Endothelial cell of umbilical vein (primary cell): Measurements from ENCODE around the gene STT3B. TPM values are rescaled to one million over a fixed set of nuclear protein-coding genes. Genes with fewer than 3 reads are reported as not detected.

Experiments used
- BruUV-seq: library from RNA; stranded (reverse); fragments of 400-500 nt; replicated peaks from 2 replicates; lab custom pipeline; 2021; lab: Mats Ljungman, UMichigan
- CTCF ChIA-PET: fragments of 300-600, 350-600 bp; sonication (Branson Sonifier 250); formaldehyde crosslinking; loops from one replicate; lab custom pipeline; 2021; ENCODE audit warnings: antibody characterized with exemption, inconsistent platforms; lab: Charles Lee
- POLR2A ChIA-PET: fragments of 300-600, 350-600 bp; sonication (Branson Sonifier 250); formaldehyde crosslinking; loops from one replicate; lab custom pipeline; 2021; ENCODE audit warnings: antibody characterized with exemption, inconsistent platforms; lab: Charles Lee
- DNase-seq: peaks from one replicate; pipeline ENCODE4 v3.0.0-alpha.2; 2011; ENCODE audit warnings: low read depth, low spot score
- FAIRE-seq: peaks from 2 replicates; lab custom pipeline; 2011; peaks lifted over from hg19 to GRCh38; lab: Jason Lieb, UNC
- H2AFZ ChIP-seq: 2 replicates; pipeline ENCODE4 v1.6.0; 2012; ENCODE audit warnings: low read depth, low read length, control low read depth, inconsistent platforms
- H3K27ac ChIP-seq: 2 replicates; pipeline ENCODE4 v1.5.1; 2011; ENCODE audit warnings: low read depth, mild to moderate bottlenecking, control low read depth, low read length, moderate library complexity; ENCODE audit not compliant: insufficient read depth
- H3K27me3 ChIP-seq, 2 experiments: 2 replicates each; pipeline versions ENCODE4 v1.6.0 to v1.6.1; 2011; ENCODE audit warnings: low read length in 2 of 2, mixed read lengths in 1 of 2; ENCODE audit not compliant: control insufficient read depth in 2 of 2, insufficient read depth in 2 of 2
- H3K36me3 ChIP-seq, 2 experiments: 2 replicates in 1 of 2; 3 replicates in 1 of 2; pipeline ENCODE4 v1.5.1; 2011; ENCODE audit warnings: low read length in 2 of 2, mild to moderate bottlenecking in 1 of 2, moderate library complexity in 1 of 2; ENCODE audit not compliant: control insufficient read depth in 2 of 2, insufficient read depth in 2 of 2; ENCODE audit errors: extremely low read depth in 1 of 2
- H3K4me1 ChIP-seq: 3 replicates; pipeline ENCODE4 v1.5.1; 2011; ENCODE audit warnings: mild to moderate bottlenecking, low read length; ENCODE audit not compliant: control insufficient read depth, insufficient read depth; ENCODE audit errors: extremely low read depth
- H3K4me2 ChIP-seq: 2 replicates; pipeline ENCODE4 v1.6.1; 2011; ENCODE audit warnings: low read length, control low read depth, mixed read lengths; ENCODE audit not compliant: insufficient read depth
- H3K4me3 ChIP-seq, 3 experiments: fragments of 200-600 bp in 1 of 3; sonication (generic), shearing (Covaris generic) in 1 of 3; replicated peaks in 1 of 3; 2 replicates each; pipeline ENCODE4 v1.5.1; 2011 to 2016; ENCODE audit warnings: control low read depth in 3 of 3, low read length in 3 of 3, mild to moderate bottlenecking in 2 of 3, inconsistent platforms in 1 of 3, low read depth in 1 of 3, moderate library complexity in 1 of 3; ENCODE audit not compliant: insufficient read depth in 1 of 3
- H3K79me2 ChIP-seq: 2 replicates; pipeline ENCODE4 v1.6.0; 2012; ENCODE audit warnings: low read length, inconsistent platforms; ENCODE audit not compliant: control insufficient read depth, insufficient read depth
- H3K9ac ChIP-seq: replicated peaks from 2 replicates; pipeline ENCODE3; 2011; ENCODE audit warnings: low read length, control low read depth; ENCODE audit not compliant: insufficient read depth; ENCODE audit errors: extremely low read depth
- H3K9me1 ChIP-seq: replicated peaks from 3 replicates; pipeline ENCODE4 v1.6.0; 2011; ENCODE audit warnings: mild to moderate bottlenecking, low read length; ENCODE audit not compliant: control insufficient read depth, insufficient read depth; ENCODE audit errors: extremely low read depth
- H3K9me3 ChIP-seq: replicated peaks from 2 replicates; pipeline ENCODE4 v1.5.1; 2012; ENCODE audit warnings: low read length, inconsistent platforms; ENCODE audit not compliant: control insufficient read depth, insufficient read depth
- H4K20me1 ChIP-seq: replicated peaks from 2 replicates; pipeline ENCODE3; 2011; ENCODE audit warnings: mild to moderate bottlenecking, low read length; ENCODE audit not compliant: control insufficient read depth, insufficient read depth; ENCODE audit errors: extremely low read depth
- EZH2 ChIP-seq: IDR thresholded peaks from 2 replicates; pipeline ENCODE4 v1.6.1; 2012; ENCODE audit warnings: borderline replicate concordance, low read depth, mild to moderate bottlenecking, moderate library complexity, low read length, inconsistent platforms; ENCODE audit not compliant: severe bottlenecking
- FOS ChIP-seq: IDR thresholded peaks from 2 replicates; pipeline ENCODE4 v1.6.1; 2011; ENCODE audit warnings: mild to moderate bottlenecking, low read length, moderate library complexity, borderline replicate concordance; ENCODE audit not compliant: insufficient read depth
- GATA2 ChIP-seq: IDR thresholded peaks from 2 replicates; pipeline ENCODE4 v1.7.0; 2011; ENCODE audit warnings: low read depth, mild to moderate bottlenecking, moderate library complexity, mixed read lengths, low read length; ENCODE audit not compliant: insufficient read length, insufficient read depth
- JUN ChIP-seq: IDR thresholded peaks from 2 replicates; pipeline ENCODE4 v1.6.1; 2011; ENCODE audit warnings: borderline replicate concordance, low read depth; ENCODE audit not compliant: insufficient read length, insufficient read depth
- MYC ChIP-seq: IDR thresholded peaks from one replicate; pipeline ENCODE4 v1.6.1; 2011; ENCODE audit warnings: mild to moderate bottlenecking, low read depth, low read length
- POLR2A ChIP-seq: IDR thresholded peaks from 2 replicates; pipeline ENCODE4 v1.6.1; 2012; ENCODE audit warnings: low read depth, mild to moderate bottlenecking, control low read depth, low read length
- POLR2AphosphoS5 ChIP-seq: IDR thresholded peaks from 2 replicates; pipeline ENCODE4 v1.6.1; 2012; ENCODE audit warnings: low read depth, mild to moderate bottlenecking, control low read depth, low read length, moderate library complexity; ENCODE audit not compliant: insufficient read depth
- dilution Hi-C: fragments of 300-500 bp; cut with MboI; formaldehyde crosslinking; loops from one replicate; pipeline ENCODE4 v1.15.0; 2019; ENCODE audit warnings: low sequenced_read_pairs; ENCODE audit not compliant: extremely low pct_ligation_motif_present
- intact Hi-C: fragments of 100-400 bp; cut with micrococcal nuclease; formaldehyde crosslinking; loops from one replicate; pipeline ENCODE4 v1.10.0; 2022
- polyA plus RNA-seq, 4 experiments: library from polyadenylated mRNA; depleted of rRNA in 3 of 4; stranded (reverse) in 3 of 4; unstranded in 1 of 4; fragments of >200 nt; gene quantifications; 2 replicates each; pipeline versions ENCODE4 v1.2.1 to v1.2.3, GENCODE V29; 2011 to 2012; ENCODE audit warnings: missing spikeins in 1 of 4
- total RNA-seq: library from RNA; stranded (reverse); gene quantifications from 2 replicates; pipeline ENCODE4 v1.2.3, GENCODE V29; 2021
- TF ChIP-seq, protein P1 (sequence below), 2 donors: IDR thresholded peaks; 1 replicate in 1 of 2; 2 replicates in 1 of 2; pipeline ENCODE4 v1.5.1; 2011; ENCODE audit warnings: low read length in 2 of 2, mild to moderate bottlenecking in 2 of 2, moderate library complexity in 2 of 2, control low read depth in 1 of 2, inconsistent platforms in 1 of 2, low read depth in 1 of 2; ENCODE audit not compliant: insufficient read depth in 1 of 2; ENCODE audit errors: extremely low read depth in 1 of 2
- TF ChIP-seq, protein P2 (sequence below): IDR thresholded peaks from 2 replicates; pipeline ENCODE4 v1.6.1; 2011; ENCODE audit not compliant: insufficient read depth, insufficient read length

Gene STT3B
- total and polyA plus RNA-seq, 2 donors (not counting 3 experiments of a cell fraction or from before 2014, with no cell fraction given): 56.4 to 113 TPM

DNA sequence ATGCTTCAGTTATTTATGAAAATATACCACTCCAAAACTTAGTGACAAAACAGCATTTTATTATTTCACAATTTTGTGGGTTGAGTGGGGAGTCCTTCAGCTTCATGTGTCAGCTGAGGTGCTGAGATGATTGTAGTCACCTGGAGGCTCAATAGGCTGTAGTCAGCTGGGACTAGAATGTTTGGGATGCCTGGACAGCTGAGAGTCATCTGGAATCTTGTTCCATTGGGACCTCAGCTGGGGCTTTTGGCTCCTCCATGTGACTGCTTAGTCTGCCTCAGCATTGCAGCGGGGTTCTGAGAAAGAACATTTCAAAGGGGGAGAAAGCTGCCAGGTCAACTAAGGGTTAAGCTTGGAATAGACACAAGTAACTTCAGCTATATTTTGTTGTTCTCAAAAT, 13.4 kb downstream of the STT3B start:
- no TSS peak for BruUV-seq
- Histone ChIP-seq H2AFZ (no peak overlapping the region), H3K36me3 (no peaks in the 10 kb centered on the region), H3K9ac (no peak overlapping the region), H3K79me2 (peaks cover 90% of the 10 kb centered on the region), H3K4me3 (no peak overlapping the region), H3K9me3 (no peaks in the 10 kb centered on the region), H3K9me1 (peaks cover 2% of the 10 kb centered on the region), H3K4me2 (no peak overlapping the region), H4K20me1 (peaks cover 14% of the 10 kb centered on the region), H3K27me3 (no peaks in the 10 kb centered on the region), H3K27ac (no peak overlapping the region), H3K4me1 (no peaks in the 10 kb centered on the region)
- DNase-seq: no peak
- TF ChIP-seq FOS (no peak), POLR2A (no peak), EZH2 (no peak), MYC (no peak), JUN (no peak), POLR2AphosphoS5 (no peak), GATA2 (no peak)
- TF ChIP-seq, protein P1, sequence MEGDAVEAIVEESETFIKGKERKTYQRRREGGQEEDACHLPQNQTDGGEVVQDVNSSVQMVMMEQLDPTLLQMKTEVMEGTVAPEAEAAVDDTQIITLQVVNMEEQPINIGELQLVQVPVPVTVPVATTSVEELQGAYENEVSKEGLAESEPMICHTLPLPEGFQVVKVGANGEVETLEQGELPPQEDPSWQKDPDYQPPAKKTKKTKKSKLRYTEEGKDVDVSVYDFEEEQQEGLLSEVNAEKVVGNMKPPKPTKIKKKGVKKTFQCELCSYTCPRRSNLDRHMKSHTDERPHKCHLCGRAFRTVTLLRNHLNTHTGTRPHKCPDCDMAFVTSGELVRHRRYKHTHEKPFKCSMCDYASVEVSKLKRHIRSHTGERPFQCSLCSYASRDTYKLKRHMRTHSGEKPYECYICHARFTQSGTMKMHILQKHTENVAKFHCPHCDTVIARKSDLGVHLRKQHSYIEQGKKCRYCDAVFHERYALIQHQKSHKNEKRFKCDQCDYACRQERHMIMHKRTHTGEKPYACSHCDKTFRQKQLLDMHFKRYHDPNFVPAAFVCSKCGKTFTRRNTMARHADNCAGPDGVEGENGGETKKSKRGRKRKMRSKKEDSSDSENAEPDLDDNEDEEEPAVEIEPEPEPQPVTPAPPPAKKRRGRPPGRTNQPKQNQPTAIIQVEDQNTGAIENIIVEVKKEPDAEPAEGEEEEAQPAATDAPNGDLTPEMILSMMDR (IDR thresholded peaks at IDR 0.05; ENCODE audit: extremely low read depth in 1 of 2, insufficient read depth in 1 of 2, low read depth in 1 of 2, low read length in 2 of 2): no peak
- TF ChIP-seq, protein P2, sequence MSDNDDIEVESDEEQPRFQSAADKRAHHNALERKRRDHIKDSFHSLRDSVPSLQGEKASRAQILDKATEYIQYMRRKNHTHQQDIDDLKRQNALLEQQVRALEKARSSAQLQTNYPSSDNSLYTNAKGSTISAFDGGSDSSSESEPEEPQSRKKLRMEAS: no peak
- FAIRE-seq: no peak
- dilution Hi-C loops (no loop called here), intact Hi-C loops (no loop called here)
- ChIA-PET POLR2A (no interaction called here), CTCF (interaction anchor here (0.6 to 1.4 kb wide), 6 partner anchors 10 to 222 kb away, joined by 3 to 6 read pairs (median 3); partner anchors contain the start of gene STT3B)
